Endometrial microvascular endothelial cells (primary cell): ENCODE results near the gene SMARCA5. TPM values are rescaled to one million over a fixed set of nuclear protein-coding genes. Genes with fewer than 3 reads are reported as not detected.

Experiments used
- in situ Hi-C: cut with HindIII; loops from 2 replicates; pipeline ENCODE4 v1.10.0; 2017; ENCODE audit warnings: low sequenced_read_pairs, low pct_unique_long_range_greater_than_20kb; ENCODE audit errors: inconsistent ontology term
- total RNA-seq: library from RNA; depleted of rRNA; stranded (reverse); fragments of >200 nt; gene quantifications from one replicate; pipeline ENCODE4 v1.2.3, GENCODE V29; 2015; ENCODE audit errors: inconsistent ontology term

The SMARCA5 gene
- total RNA-seq: 36.5 TPM

DNA sequence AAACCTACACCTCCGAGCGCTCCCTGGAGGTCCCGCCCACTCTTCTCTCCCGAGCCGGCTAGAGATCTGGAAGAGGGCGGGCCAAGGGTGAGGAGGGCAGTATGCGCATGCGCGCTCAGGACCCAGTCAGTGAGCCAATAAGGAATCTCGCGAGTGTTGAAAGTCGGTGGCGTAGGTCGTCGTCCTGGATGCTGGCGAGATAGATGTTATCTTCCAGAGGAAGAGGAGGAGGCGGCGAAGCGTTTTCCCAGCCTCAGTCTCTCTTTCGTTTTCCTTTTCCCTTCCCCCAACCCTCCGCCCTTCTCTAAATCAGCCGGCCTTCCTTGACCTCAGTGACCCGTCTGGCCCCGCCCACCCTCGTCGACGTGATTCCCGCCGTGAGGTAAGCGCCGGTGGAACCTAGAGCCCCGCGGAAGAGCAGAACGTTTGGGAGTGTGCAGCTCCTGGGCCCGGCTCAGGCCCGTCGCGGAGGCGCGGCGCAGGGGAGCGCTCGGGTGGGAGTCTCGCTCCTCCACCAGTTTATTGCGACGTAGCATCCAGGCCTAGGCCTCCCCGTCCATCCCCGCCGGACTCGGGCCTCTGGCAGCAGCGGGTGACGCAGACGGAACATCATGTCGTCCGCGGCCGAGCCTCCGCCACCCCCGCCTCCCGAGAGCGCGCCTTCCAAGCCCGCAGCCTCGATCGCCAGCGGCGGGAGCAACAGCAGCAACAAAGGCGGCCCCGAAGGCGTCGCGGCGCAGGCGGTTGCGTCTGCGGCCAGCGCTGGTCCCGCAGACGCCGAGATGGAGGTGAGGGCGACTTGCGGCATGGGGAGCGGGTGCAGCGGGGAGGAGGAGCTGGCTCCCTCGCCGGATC lies at the start of gene SMARCA5:
Gene SMARCA5 (plus strand): TSS at position 389 of the 855 bp plus-strand sequence. CDS start 223 bp downstream, at position 612.
- in situ Hi-C loops: loop anchor here (25.0 kb wide), 1 partner anchor 301 kb away; no protein-coding TSS in a partner anchor

DNA sequence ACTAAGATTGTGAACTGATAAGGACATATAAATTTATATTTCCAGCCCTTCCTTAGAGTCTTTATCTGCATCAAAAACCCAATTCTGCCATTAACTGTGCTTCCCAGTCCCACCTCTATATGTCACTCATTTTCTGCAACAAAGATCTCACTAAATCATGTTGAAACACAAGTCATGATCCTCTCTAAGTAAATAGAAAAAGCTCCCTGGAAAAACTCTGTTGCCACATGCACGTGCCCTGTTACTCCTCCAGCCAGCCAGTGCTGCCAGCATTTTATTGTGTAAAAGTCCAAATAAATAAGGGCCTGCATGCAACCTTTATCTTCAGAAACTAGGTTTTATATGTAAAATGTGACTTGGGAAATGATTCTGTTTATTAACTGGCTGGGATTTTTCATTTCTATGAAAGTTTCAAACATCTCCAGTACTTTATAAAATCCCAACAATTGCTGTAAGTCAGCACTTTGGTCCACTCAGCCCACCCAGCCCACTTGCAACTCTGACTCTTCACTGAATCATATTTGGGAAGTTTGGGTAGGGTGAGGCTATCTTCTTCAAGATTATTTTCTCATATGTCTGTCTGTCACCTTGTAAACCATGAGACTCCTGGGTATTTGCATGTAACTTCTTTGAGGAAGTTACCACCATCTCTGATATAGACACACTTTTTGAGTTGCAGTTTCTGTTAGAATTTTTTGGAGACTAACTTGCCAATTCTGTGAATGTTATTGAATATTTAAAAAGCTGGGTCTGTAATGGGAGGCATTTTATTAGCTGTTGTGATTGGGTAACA lies 40.0 kb upstream of the SMARCA5 start:
- in situ Hi-C loops: no loop called here

DNA sequence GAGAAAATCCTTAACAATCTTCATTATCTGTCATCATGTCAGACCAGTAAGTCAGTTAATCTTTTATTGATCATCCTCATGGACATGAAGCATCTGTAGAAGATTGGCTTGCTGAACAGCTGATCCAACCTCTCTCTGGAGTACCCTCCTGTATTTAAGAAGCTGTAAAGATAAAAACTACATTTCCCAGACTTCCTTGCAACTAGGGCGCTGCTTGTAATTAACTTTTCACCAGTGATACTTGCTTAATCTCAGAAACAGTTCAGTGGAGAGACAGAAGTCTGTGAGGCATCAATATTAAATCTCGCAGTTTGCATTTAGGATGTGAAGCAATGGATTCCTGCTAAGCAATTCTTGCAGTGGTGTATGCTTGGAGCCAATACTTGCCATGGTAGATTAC lies 36.0 kb upstream of the SMARCA5 start:
- in situ Hi-C loops: no loop called here

- in situ Hi-C loops: no loop called here
Observed at GRCh38 chr4:143481361-143481760, 32.1 kb upstream of the SMARCA5 start.

DNA sequence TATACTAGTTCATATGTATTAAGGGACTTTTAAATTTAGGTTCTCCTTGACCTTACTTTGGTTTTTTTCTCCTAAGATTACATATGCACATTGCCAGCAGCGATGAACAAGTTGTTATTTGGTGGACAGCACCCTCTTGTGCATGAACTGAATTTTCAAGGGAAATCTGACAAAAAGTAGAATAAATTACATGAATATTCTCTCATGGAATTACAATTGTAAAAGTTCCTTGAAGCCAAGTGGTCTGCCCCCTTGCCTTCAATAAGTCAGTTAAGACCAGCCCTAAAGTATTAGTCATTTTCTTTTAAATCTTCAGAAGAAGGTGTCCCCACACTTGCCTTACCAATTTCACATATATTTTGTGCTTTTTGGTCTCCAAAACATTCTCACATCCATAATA lies 30.7 kb upstream of the SMARCA5 start:
- in situ Hi-C loops: no loop called here

- in situ Hi-C loops: no loop called here
Observed at GRCh38 chr4:143486314-143486713, 27.2 kb upstream of the SMARCA5 start.

DNA sequence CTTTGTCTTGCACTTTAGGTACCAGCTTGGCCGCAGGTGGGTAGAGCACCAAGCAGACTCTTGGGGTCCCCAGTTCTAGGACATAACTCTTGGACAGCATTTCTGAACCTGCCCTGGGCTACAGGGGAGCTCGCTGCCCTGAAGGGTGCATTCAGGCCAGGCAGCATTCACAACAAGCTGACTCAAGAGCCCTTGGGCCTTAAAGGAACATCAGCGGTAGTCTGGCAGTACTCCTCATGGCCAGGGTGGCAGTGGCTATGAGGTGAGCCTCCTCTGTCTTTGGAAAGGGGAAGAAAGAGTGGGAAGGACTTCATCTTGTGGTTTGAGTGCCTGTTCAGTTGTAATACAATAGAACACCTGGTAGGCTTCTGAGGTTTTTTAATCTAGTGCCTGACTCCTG lies 24.8 kb upstream of the SMARCA5 start:
- in situ Hi-C loops: no loop called here

- in situ Hi-C loops: no loop called here
Observed at GRCh38 chr4:143489106-143489505, 24.4 kb upstream of the SMARCA5 start.

GRCh38 chr4:143498021-143498420 lies 15.5 kb upstream of the SMARCA5 start:
- in situ Hi-C loops: no loop called here

DNA sequence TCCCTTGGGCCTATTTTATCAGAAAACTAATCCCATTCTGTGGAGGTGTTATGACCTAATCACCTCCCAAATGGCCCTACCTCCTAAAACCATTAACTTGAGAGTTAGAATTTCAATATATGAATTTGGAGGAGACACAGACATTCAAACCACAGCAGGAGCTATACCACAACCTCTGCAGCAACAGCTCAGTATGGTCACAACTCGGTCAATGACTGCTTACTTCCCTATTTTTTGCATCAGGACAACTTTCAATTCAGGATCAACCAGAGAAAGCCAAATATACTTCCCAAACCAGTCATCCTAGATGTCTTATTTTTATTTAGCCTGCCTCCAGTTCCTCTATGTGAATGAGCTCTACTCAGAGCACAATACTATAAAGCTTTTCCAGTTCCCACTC lies 11.3 kb upstream of the SMARCA5 start:
- in situ Hi-C loops: loop anchor here (25.0 kb wide), 1 partner anchor 290 kb away; no protein-coding TSS in a partner anchor

DNA sequence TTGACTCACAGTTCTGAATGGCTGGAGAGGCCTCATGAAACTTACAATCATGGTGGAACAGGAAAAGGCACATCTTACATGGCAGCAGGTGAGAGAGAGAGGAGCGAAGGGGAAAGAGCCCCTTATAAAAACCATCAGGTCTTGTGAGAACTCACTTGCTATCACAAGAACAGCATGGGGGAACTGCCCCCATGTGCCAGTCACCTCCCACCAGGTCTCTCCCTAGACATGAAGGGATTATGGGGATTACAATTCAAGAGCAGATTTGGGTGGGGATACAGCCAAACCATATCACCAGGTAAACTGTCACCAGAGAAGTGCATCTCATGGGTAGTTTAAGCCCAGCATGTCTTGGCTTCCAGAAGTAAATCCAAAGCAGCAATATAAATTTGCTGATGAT lies 7.5 kb upstream of the SMARCA5 start:
- in situ Hi-C loops: loop anchor here (25.0 kb wide), 1 partner anchor 294 kb away; no protein-coding TSS in a partner anchor

DNA sequence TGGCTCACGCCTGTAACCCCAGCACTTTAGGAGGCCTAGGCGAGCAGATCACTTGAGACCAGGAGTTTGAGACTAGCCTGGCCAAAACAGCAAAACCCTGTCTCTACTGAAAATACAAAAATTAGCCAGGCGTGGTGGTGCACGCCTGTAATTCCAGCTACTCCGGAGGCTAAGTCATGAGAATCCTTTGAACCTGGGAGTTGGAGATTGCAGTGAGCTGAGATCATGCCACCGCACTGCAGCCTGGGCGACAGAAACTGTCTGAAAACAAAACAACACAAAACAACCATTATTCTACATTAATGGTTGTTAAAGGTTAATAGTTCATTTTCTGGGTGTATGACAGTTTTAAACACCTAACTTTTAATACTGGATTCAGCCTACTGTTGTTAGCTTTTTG lies 1.6 kb upstream of the SMARCA5 start:
- in situ Hi-C loops: loop anchor here (25.0 kb wide), 1 partner anchor 300 kb away; no protein-coding TSS in a partner anchor

DNA sequence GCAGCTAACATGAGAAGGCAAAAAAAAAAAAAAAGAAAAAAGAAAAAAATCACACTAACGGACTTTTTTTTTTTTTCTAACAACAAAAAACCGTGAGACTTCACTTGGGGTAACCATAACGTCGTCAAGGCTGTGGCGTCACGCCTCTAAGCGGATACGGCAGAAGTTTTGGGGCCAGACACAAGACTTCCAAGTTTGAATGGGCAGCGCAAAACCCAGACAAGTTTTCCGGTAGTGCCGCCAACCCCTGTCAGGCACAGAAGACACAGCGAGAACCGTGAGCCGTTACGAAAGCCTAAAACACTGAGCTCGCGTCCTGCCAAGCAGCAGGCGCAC lies 556 bp upstream of the SMARCA5 start:
- in situ Hi-C loops: loop anchor here (25.0 kb wide), 1 partner anchor 301 kb away; no protein-coding TSS in a partner anchor

DNA sequence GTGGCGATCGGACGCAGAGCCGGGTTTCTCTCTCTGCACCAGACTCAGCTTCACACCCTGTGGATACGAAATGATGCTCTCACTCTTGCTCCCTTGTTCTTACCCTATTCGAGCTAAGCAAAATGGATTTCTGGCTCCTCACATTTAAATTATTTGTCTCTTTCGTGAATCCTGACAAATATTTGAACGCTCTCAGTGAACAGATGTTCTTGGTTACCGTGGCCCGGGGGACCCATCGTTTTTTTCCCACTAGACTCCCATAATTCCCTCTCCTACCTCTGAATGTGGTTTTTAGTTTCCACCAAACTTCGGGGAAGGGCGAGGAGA lies 630 bp downstream of the SMARCA5 start:
- in situ Hi-C loops: loop anchor here (25.0 kb wide), 1 partner anchor 302 kb away; no protein-coding TSS in a partner anchor

DNA sequence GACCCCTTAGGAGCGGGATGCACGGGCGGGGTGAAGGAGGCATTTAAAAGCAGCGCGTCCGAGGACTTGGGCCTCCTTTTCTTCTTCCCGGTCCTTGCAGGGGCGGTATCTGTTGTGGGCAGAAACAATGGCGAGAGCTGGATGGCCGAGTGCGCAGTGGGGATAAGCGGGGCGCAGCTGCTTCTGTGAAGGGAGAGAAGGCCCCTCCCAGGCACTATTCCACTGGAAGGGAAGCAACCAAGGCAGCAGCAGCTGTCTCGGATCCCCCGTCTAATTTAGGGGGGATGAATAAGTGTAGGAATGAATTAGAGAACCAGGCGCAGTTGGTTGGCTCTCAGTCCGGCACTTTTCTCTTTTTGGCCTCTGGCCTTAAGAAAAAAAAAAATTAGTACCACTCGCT lies 995 bp downstream of the SMARCA5 start:
- in situ Hi-C loops: loop anchor here (25.0 kb wide), 1 partner anchor 302 kb away; no protein-coding TSS in a partner anchor

GRCh38 chr4:143514901-143515300 lies 1.4 kb downstream of the SMARCA5 start:
- in situ Hi-C loops: loop anchor here (25.0 kb wide), 1 partner anchor 303 kb away; no protein-coding TSS in a partner anchor

DNA sequence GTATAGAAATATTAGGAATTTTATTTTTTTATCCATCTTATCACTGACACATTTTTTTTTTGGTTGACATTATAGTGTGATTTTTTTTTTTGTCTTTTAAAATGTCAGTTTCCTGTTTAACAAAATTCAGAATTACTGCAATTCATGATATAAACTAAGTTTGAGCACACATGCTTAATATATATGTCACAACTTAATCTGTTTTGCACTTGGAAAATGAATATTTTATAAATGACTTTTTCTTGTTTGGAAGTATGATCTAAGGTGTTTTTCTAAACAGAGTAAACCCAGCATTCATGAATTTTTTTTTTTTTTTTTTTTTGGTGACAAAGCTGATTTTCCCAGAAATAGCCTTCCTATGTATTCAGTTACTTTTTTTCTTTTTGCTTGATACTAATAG lies 2.4 kb downstream of the SMARCA5 start:
- in situ Hi-C loops: loop anchor here (25.0 kb wide), 1 partner anchor 304 kb away; no protein-coding TSS in a partner anchor

DNA sequence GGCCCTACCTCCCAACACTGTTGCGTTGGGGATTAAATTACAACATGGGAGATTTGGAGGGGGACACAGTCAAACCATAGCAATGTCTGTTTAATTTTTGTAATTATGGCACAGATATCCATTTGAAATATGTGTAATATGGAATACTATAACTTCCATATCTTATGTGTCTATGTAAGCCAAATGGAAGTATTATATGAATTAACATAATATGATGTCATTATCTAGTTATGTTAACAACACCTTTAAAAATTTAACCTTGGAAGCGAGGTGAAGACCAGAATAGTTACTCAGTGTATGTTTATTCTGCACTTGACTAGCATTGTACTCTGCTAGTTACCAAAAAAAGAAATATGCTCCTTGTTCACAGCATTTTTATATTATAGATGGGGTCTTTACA lies 4.3 kb downstream of the SMARCA5 start:
- in situ Hi-C loops: loop anchor here (25.0 kb wide), 1 partner anchor 305 kb away; no protein-coding TSS in a partner anchor

DNA sequence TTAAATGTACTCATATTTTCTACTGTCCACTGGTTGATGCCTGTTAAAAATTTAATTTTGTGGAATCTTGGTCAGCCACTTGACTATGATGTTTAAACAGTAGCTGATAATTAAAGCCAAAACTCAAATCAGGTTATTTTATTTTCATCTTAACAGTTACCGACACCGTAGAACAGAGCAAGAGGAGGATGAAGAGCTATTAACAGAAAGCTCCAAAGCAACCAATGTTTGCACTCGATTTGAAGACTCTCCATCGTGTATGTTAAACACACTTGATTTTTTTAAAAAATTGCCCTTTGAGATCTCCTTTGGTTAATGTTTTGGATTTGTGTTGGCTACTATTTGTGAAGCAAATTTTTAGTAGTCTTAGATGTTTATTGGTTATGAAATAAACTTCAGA lies 10.7 kb downstream of the SMARCA5 start:
- in situ Hi-C loops: loop anchor here (25.0 kb wide), 1 partner anchor 312 kb away; no protein-coding TSS in a partner anchor
